Measurements from ENCODE around the gene CCP110.

Gene CCP110

GRCh38 chr16:19499006-19499405 is 24.7 kb upstream of the CCP110 start:
- H3K27ac Mint-ChIP-seq, result no peak overlapping the region
- H3K27me3 Mint-ChIP-seq (ENCODE audit: low read depth), result no peaks in the 10 kb centered on the region
- no peaks in the 10 kb centered on the region for H3K9me3 Mint-ChIP-seq
- H3K4me1 Mint-ChIP-seq (ENCODE audit: low read depth), result peaks cover 3% of the 10 kb centered on the region
- no peak overlapping the region for H3K4me3 Mint-ChIP-seq
- peaks cover 28% of the 10 kb centered on the region for H3K36me3 Mint-ChIP-seq (ENCODE audit: low read depth)

- H3K9me3 Mint-ChIP-seq, result no peaks in the 10 kb centered on the region
- H3K4me3 Mint-ChIP-seq, result no peak overlapping the region
- H3K4me1 Mint-ChIP-seq (ENCODE audit: low read depth), result no peaks in the 10 kb centered on the region
- no peak overlapping the region for H3K27ac Mint-ChIP-seq
- H3K27me3 Mint-ChIP-seq (ENCODE audit: low read depth), result no peaks in the 10 kb centered on the region
- H3K36me3 Mint-ChIP-seq (ENCODE audit: low read depth), result peaks cover 31% of the 10 kb centered on the region
Measured at GRCh38 chr16:19499481-19499880, 24.3 kb upstream of the CCP110 start.

GRCh38 chr16:19502395-19503131 is 21.2 kb upstream of the CCP110 start:
- H3K4me1 Mint-ChIP-seq (ENCODE audit: low read depth), result peaks cover 3% of the 10 kb centered on the region
- no peaks in the 10 kb centered on the region for H3K27me3 Mint-ChIP-seq (ENCODE audit: low read depth)
- peaks cover 38% of the 10 kb centered on the region for H3K36me3 Mint-ChIP-seq (ENCODE audit: low read depth)
- H3K27ac Mint-ChIP-seq, result no peak overlapping the region
- H3K9me3 Mint-ChIP-seq, result no peaks in the 10 kb centered on the region
- H3K4me3 Mint-ChIP-seq, result no peak overlapping the region

- Mint-ChIP-seq H3K9me3 (no peaks in the 10 kb centered on the region), H3K27ac (no peak overlapping the region), H3K27me3 (ENCODE audit: low read depth) (no peaks in the 10 kb centered on the region), H3K4me1 (ENCODE audit: low read depth) (peaks cover 3% of the 10 kb centered on the region), H3K4me3 (no peak overlapping the region), H3K36me3 (ENCODE audit: low read depth) (peaks cover 36% of the 10 kb centered on the region)
Measured at GRCh38 chr16:19503461-19504075, 20.2 kb upstream of the CCP110 start.

GRCh38 chr16:19505600-19506303 is 18.0 kb upstream of the CCP110 start:
- Mint-ChIP-seq H3K27me3 (ENCODE audit: low read depth) (no peaks in the 10 kb centered on the region), H3K4me3 (no peak overlapping the region), H3K36me3 (ENCODE audit: low read depth) (peaks cover 33% of the 10 kb centered on the region), H3K4me1 (ENCODE audit: low read depth) (peaks cover 3% of the 10 kb centered on the region), H3K9me3 (no peaks in the 10 kb centered on the region), H3K27ac (no peak overlapping the region)

- Mint-ChIP-seq H3K9me3 (no peaks in the 10 kb centered on the region), H3K4me3 (no peak overlapping the region), H3K36me3 (ENCODE audit: low read depth) (peaks cover 33% of the 10 kb centered on the region), H3K4me1 (ENCODE audit: low read depth) (peaks cover 3% of the 10 kb centered on the region), H3K27ac (no peak overlapping the region), H3K27me3 (ENCODE audit: low read depth) (no peaks in the 10 kb centered on the region)
Measured at GRCh38 chr16:19506965-19507364, 16.8 kb upstream of the CCP110 start.

GRCh38 chr16:19507867-19508266 is 15.9 kb upstream of the CCP110 start:
- Mint-ChIP-seq H3K27me3 (ENCODE audit: low read depth) (no peaks in the 10 kb centered on the region), H3K36me3 (ENCODE audit: low read depth) (peaks cover 33% of the 10 kb centered on the region), H3K9me3 (no peaks in the 10 kb centered on the region), H3K4me1 (ENCODE audit: low read depth) (peaks cover 3% of the 10 kb centered on the region), H3K4me3 (no peak overlapping the region), H3K27ac (no peak overlapping the region)

- H3K4me3 Mint-ChIP-seq, result no peak overlapping the region
- H3K4me1 Mint-ChIP-seq (ENCODE audit: low read depth), result peaks cover 14% of the 10 kb centered on the region
- no peak overlapping the region for H3K27ac Mint-ChIP-seq
- no peaks in the 10 kb centered on the region for H3K27me3 Mint-ChIP-seq (ENCODE audit: low read depth)
- H3K9me3 Mint-ChIP-seq, result no peaks in the 10 kb centered on the region
- H3K36me3 Mint-ChIP-seq (ENCODE audit: low read depth), result peaks cover 37% of the 10 kb centered on the region
Measured at GRCh38 chr16:19512297-19512696, 11.4 kb upstream of the CCP110 start.

GRCh38 chr16:19513377-19514053 is 10.2 kb upstream of the CCP110 start:
- H3K4me3 Mint-ChIP-seq, result no peak overlapping the region
- H3K36me3 Mint-ChIP-seq (ENCODE audit: low read depth), result peaks cover 40% of the 10 kb centered on the region
- H3K4me1 Mint-ChIP-seq (ENCODE audit: low read depth), result peaks cover 20% of the 10 kb centered on the region
- no peaks in the 10 kb centered on the region for H3K27me3 Mint-ChIP-seq (ENCODE audit: low read depth)
- H3K9me3 Mint-ChIP-seq, result no peaks in the 10 kb centered on the region
- H3K27ac Mint-ChIP-seq, result no peak overlapping the region

GRCh38 chr16:19515757-19516156 is 8.0 kb upstream of the CCP110 start:
- Mint-ChIP-seq H3K27me3 (ENCODE audit: low read depth) (no peaks in the 10 kb centered on the region), H3K36me3 (ENCODE audit: low read depth) (peaks cover 40% of the 10 kb centered on the region), H3K9me3 (no peaks in the 10 kb centered on the region), H3K4me1 (ENCODE audit: low read depth) (peaks cover 36% of the 10 kb centered on the region), H3K27ac (no peak overlapping the region), H3K4me3 (no peak overlapping the region)

GRCh38 chr16:19517424-19518089 is 6.2 kb upstream of the CCP110 start:
- Mint-ChIP-seq H3K4me3 (peak overlapping the region; percentile 52), H3K36me3 (ENCODE audit: low read depth) (peaks cover 32% of the 10 kb centered on the region), H3K4me1 (ENCODE audit: low read depth) (peaks cover 48% of the 10 kb centered on the region), H3K9me3 (no peaks in the 10 kb centered on the region), H3K27me3 (ENCODE audit: low read depth) (no peaks in the 10 kb centered on the region), H3K27ac (peak overlapping the region; percentile 67)

- Mint-ChIP-seq H3K36me3 (ENCODE audit: low read depth) (peaks cover 24% of the 10 kb centered on the region), H3K27ac (no peak overlapping the region), H3K4me1 (ENCODE audit: low read depth) (peaks cover 49% of the 10 kb centered on the region), H3K27me3 (ENCODE audit: low read depth) (no peaks in the 10 kb centered on the region), H3K4me3 (no peak overlapping the region), H3K9me3 (no peaks in the 10 kb centered on the region)
Measured at GRCh38 chr16:19518388-19518787, 5.4 kb upstream of the CCP110 start.

- no peaks in the 10 kb centered on the region for H3K27me3 Mint-ChIP-seq (ENCODE audit: low read depth)
- peaks cover 15% of the 10 kb centered on the region for H3K36me3 Mint-ChIP-seq (ENCODE audit: low read depth)
- peak overlapping the region; percentile 92 for H3K27ac Mint-ChIP-seq
- H3K4me1 Mint-ChIP-seq (ENCODE audit: low read depth), result peaks cover 54% of the 10 kb centered on the region
- peak overlapping the region; percentile 90 for H3K4me3 Mint-ChIP-seq
- no peaks in the 10 kb centered on the region for H3K9me3 Mint-ChIP-seq
Measured at GRCh38 chr16:19520861-19521331, 2.8 kb upstream of the CCP110 start.
